GM21717 (cell line): ENCODE measurements around the gene OR8H1.

Experiments
- ATAC-seq: cut with Tn5 transposase; IDR thresholded peaks from one replicate; pipeline ENCODE4 v1.9.1; 2021; ENCODE audit warnings: mild to moderate bottlenecking, moderate library complexity; ENCODE audit not compliant: unreplicated experiment

Gene OR8H1

DNA sequence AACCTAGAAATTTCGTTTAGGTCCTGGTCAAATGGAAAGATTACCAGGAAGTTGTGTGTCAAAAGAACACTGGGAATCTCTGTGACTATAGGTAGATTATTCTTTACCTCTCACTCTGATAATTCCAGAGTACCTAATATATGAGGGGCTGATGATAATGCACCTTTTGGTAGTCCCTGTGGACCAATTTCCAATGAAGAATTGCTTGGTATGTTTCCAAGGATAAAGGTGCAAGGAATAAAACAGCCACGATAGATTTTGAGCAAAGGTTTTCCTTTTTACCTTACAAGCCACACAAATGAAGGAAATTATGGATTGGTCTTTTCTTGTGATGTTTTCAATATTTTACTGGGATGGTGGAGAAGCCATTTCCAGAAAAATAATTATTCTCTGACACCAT, at the start of gene OR8H1:
Gene OR8H1 (minus strand): TSS at position 101 of the 400 bp plus-strand sequence. CDS start 1,192 bp downstream, outside the sequence.
- no peak for ATAC-seq

GRCh38 chr11:56340289-56340688, 48.2 kb upstream of the OR8H1 start:
- no peak for ATAC-seq

DNA sequence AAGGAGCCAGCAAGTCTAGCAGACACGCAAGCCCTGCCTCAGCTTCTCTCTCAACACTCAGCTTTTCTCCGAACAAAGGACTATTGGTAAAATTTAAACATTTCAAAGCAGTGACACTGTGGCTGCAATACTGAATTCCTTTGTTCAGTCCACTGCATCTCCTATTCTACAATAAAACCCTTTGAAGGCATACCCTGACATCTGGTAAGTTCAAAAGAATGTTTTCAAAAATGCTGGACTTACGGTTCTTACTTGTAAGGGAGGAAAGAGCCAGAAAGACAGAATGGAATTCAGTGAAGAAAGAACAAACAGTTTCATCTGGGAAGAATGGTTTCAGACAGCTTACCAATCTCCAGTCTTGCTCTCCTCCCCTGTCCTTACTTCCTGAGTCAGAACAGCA, 41.1 kb upstream of the OR8H1 start:
- no peak for ATAC-seq

DNA sequence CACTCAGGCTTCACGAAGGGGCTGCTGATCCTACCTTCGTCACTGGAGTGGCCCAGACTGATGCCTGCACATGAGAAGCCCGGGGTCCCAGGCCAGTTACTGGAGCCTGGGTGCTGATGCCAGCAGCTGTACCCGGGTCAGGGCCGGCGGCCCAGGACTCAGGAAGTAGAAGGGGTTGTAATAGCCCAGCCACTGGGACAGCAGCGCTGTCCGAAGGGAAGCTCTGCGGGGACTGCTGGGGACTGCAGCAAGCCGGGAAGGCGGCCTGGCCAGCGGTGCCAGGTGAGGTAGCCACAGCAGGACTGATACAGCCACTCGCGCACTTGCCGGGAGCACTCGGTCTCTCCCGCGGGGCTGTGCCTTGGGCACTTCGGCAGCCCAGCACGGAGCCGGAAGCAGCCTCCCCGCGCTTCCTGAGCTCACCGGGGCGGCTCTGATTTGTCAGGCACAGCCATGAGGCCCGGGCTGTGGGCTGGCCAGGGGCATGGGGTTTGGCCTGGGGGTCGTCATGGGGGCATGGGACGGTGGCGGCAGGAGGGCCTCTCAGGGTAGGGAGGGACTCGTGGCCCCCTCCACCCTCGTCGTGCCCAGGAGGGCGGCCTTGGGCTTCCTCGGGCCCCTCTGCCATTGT, 39.9 kb upstream of the OR8H1 start:
- no peak for ATAC-seq

DNA sequence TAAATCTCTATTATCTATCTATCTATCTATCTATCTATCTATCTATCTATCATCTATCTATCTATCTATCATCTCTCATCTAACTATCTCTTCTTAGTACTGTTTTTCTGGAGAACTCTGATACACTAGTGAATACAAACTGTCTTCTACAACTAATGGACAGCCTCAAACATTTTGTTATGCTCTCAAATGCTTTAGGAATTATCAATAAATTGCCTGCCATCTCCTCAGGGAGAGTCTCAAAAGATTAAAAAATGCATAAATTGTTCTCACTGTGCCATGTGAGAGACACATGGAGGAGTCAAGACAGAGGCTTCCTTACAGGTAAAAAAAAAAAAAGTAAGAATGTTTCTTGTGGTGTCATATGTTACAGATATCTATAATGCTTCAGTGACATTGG, 22.8 kb upstream of the OR8H1 start, which contains the start of gene OR8K3:
Gene OR8K3 (plus strand): TSS at position 301 of the 400 bp plus-strand sequence. CDS start 3,163 bp downstream, outside the sequence.
- no peak for ATAC-seq

DNA sequence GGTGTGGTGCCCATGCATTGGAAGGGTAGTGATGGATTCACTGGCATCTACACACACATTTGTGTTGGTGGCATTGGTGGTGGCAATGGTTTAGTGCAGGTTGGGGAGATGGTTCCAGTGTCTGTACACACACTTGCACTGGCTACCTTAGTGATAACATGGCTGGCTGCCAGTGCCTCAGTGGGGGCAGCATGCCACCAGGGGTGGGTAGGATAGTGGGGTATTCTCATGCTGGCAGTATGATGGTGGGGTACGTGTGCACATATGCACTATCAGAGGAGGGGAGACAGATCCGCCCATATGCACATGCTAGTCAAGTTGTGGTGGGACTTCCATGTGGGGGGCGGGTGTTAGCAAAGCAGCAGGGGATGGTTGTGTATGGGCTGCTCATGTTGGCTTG, 15.8 kb upstream of the OR8H1 start:
- no peak for ATAC-seq

DNA sequence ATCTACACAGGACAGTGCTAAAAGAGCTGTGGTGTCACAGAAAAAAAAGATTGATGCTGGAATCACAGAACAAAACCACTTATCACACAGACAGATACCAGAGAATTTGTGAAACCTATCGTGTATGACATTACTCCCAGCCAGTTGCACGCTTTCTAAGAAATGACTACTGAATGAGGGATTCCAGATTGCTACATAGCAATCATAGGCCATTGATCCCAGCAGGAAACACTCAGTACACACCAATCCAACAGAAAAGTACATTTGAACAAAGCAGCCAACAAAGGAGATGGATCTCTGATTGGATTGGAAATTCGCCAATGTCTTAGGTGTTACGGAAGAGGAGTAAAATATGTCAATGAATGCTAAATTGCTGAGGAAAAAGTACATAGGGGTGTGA, 4.8 kb upstream of the OR8H1 start:
- no peak for ATAC-seq

GRCh38 chr11:56273854-56274253, 18.2 kb downstream of the OR8H1 start, which contains the start of gene OR5T1:
TSS of gene OR5T1 (plus strand) at chr11:56274154. CDS start at chr11:56275639, 1,485 bp downstream.
- no peak for ATAC-seq

DNA sequence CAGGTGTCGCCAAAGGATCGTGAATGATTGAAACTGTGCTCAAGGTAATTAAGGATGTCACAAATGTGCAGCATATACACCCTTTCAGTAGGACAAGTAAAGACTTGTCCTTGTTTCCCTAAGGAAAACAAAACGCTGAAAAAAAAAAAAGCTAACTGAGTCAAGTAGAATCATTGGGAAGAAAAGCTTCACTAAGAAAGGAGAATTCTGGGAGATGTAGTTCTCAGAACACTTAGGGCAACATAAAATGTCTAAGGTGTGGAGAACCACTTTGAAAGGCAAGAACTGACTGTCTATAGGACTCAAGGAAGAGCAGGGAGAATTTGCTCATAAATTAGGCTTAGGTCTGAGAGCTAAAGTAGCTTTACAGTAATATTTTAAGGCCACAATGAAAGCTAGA, 21.0 kb downstream of the OR8H1 start:
- no peak for ATAC-seq

DNA sequence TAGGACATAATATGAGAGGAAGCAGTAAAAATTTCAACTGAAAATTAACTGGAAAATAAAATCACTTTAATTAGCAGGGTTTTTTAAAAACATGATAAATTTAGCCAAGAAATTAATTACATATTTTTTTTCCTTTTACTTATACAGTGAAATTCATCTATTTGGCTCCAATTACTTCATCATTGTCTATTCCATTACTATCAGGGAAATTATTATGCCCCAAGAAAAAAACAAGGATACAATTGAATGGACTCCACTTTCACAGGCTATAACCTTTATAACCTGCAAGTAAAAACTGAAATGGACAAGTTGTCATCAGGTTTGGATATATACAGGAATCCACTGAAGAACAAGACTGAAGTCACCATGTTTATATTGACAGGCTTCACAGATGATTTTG, 40.1 kb downstream of the OR8H1 start, which contains the start of gene OR5T3:
Gene OR5T3 (plus strand): TSS at position 301 of the 400 bp plus-strand sequence. CDS start 0 bp downstream, at position 301.
- ATAC-seq: no peak
